ENCODE data around the gene RPL27A.

The RPL27A gene

GRCh38 chr11:8690374-8691342 is 8.1 kb downstream of the RPL27A start:
- H3K27me3 ChIP-seq (ENCODE audit: insufficient read depth, low read length) = no peaks in the 10 kb centered on the region
- no peak overlapping the region for H3K27ac ChIP-seq (ENCODE audit: low read length)
- peaks cover 69% of the 10 kb centered on the region for H3K36me3 ChIP-seq (ENCODE audit: insufficient read depth, low read depth, low read length)
- no peaks in the 10 kb centered on the region for H3K9me3 ChIP-seq (ENCODE audit: insufficient read depth, low read depth, low read length)
- H3K4me3 ChIP-seq (ENCODE audit: low read length) = no peak overlapping the region
- H3K4me1 ChIP-seq (ENCODE audit: insufficient read depth, low read length) = no peaks in the 10 kb centered on the region; the same call in 1 of the 2 replicates
- H3K9ac ChIP-seq (ENCODE audit: low read depth, low read length) = no peak overlapping the region

- Histone ChIP-seq H3K9ac (ENCODE audit: low read depth, low read length) (no peak overlapping the region), H3K27ac (ENCODE audit: low read length) (no peak overlapping the region), H3K4me1 (ENCODE audit: insufficient read depth, low read length) (no peaks in the 10 kb centered on the region; the same call in 1 of the 2 replicates), H3K36me3 (ENCODE audit: insufficient read depth, low read depth, low read length) (peaks cover 69% of the 10 kb centered on the region), H3K9me3 (ENCODE audit: insufficient read depth, low read depth, low read length) (no peaks in the 10 kb centered on the region), H3K4me3 (ENCODE audit: low read length) (no peak overlapping the region), H3K27me3 (ENCODE audit: insufficient read depth, low read length) (no peaks in the 10 kb centered on the region)
These were observed 9.0 kb downstream of the RPL27A start for GRCh38 chr11:8691601-8692000.

GRCh38 chr11:8692417-8692816 is 9.8 kb downstream of the RPL27A start:
- H3K9ac ChIP-seq (ENCODE audit: low read depth, low read length) = no peak overlapping the region
- H3K4me3 ChIP-seq (ENCODE audit: low read length) = no peak overlapping the region
- H3K9me3 ChIP-seq (ENCODE audit: insufficient read depth, low read depth, low read length) = no peaks in the 10 kb centered on the region
- H3K27me3 ChIP-seq (ENCODE audit: insufficient read depth, low read length) = no peaks in the 10 kb centered on the region
- H3K4me1 ChIP-seq (ENCODE audit: insufficient read depth, low read length) = no peaks in the 10 kb centered on the region; the same call in 1 of the 2 replicates
- no peak overlapping the region for H3K27ac ChIP-seq (ENCODE audit: low read length)
- peaks cover 69% of the 10 kb centered on the region for H3K36me3 ChIP-seq (ENCODE audit: insufficient read depth, low read depth, low read length)

- Histone ChIP-seq H3K27ac (ENCODE audit: low read length) (no peak overlapping the region), H3K27me3 (ENCODE audit: insufficient read depth, low read length) (no peaks in the 10 kb centered on the region), H3K9ac (ENCODE audit: low read depth, low read length) (no peak overlapping the region), H3K4me1 (ENCODE audit: insufficient read depth, low read length) (peaks cover under 1% of the 10 kb centered on the region; the same call in 1 of the 2 replicates), H3K36me3 (ENCODE audit: insufficient read depth, low read depth, low read length) (peaks cover 73% of the 10 kb centered on the region), H3K4me3 (ENCODE audit: low read length) (no peak overlapping the region), H3K9me3 (ENCODE audit: insufficient read depth, low read depth, low read length) (no peaks in the 10 kb centered on the region)
These were observed 10.5 kb downstream of the RPL27A start for GRCh38 chr11:8693010-8693551.

GRCh38 chr11:8693555-8693954 is 11.0 kb downstream of the RPL27A start:
- H3K36me3 ChIP-seq (ENCODE audit: insufficient read depth, low read depth, low read length) = peaks cover 73% of the 10 kb centered on the region

GRCh38 chr11:8694137-8694536 is 11.5 kb downstream of the RPL27A start:
- Histone ChIP-seq H3K4me1 (ENCODE audit: insufficient read depth, low read length) (peaks cover 11% of the 10 kb centered on the region), H3K9ac (ENCODE audit: low read depth, low read length) (no peak overlapping the region), H3K27me3 (ENCODE audit: insufficient read depth, low read length) (no peaks in the 10 kb centered on the region), H3K4me3 (ENCODE audit: low read length) (no peak overlapping the region), H3K36me3 (ENCODE audit: insufficient read depth, low read depth, low read length) (peaks cover 73% of the 10 kb centered on the region), H3K9me3 (ENCODE audit: insufficient read depth, low read depth, low read length) (no peaks in the 10 kb centered on the region), H3K27ac (ENCODE audit: low read length) (no peak overlapping the region)

More at GRCh38 chr11:8693555-8693954, 11.0 kb downstream of the RPL27A start:
- H3K4me1 ChIP-seq (ENCODE audit: insufficient read depth, low read length) = peaks cover 5% of the 10 kb centered on the region
- H3K9ac ChIP-seq (ENCODE audit: low read depth, low read length) = no peak overlapping the region
- H3K27me3 ChIP-seq (ENCODE audit: insufficient read depth, low read length) = no peaks in the 10 kb centered on the region
- H3K27ac ChIP-seq (ENCODE audit: low read length) = no peak overlapping the region
- H3K9me3 ChIP-seq (ENCODE audit: insufficient read depth, low read depth, low read length) = no peaks in the 10 kb centered on the region
- no peak overlapping the region for H3K4me3 ChIP-seq (ENCODE audit: low read length)

- Histone ChIP-seq H3K36me3 (ENCODE audit: insufficient read depth, low read depth, low read length) (peaks cover 62% of the 10 kb centered on the region), H3K27ac (ENCODE audit: low read length) (no peak overlapping the region), H3K4me3 (ENCODE audit: low read length) (no peak overlapping the region), H3K27me3 (ENCODE audit: insufficient read depth, low read length) (no peaks in the 10 kb centered on the region), H3K4me1 (ENCODE audit: insufficient read depth, low read length) (peaks cover 31% of the 10 kb centered on the region), H3K9ac (ENCODE audit: low read depth, low read length) (no peak overlapping the region), H3K9me3 (ENCODE audit: insufficient read depth, low read depth, low read length) (no peaks in the 10 kb centered on the region)
These were observed 14.5 kb downstream of the RPL27A start for GRCh38 chr11:8697054-8697453.

GRCh38 chr11:8698379-8698851 is 15.8 kb downstream of the RPL27A start:
- Histone ChIP-seq H3K9ac (ENCODE audit: low read depth, low read length) (peak overlapping the region; percentile 28; the same call in 1 of the 2 replicates), H3K9me3 (ENCODE audit: insufficient read depth, low read depth, low read length) (no peaks in the 10 kb centered on the region), H3K27me3 (ENCODE audit: insufficient read depth, low read length) (no peaks in the 10 kb centered on the region), H3K4me3 (ENCODE audit: low read length) (peak overlapping the region; percentile 0; the same call in 1 of the 2 replicates), H3K27ac (ENCODE audit: low read length) (peak overlapping the region; percentile 78), H3K4me1 (ENCODE audit: insufficient read depth, low read length) (peaks cover 31% of the 10 kb centered on the region), H3K36me3 (ENCODE audit: insufficient read depth, low read depth, low read length) (peaks cover 51% of the 10 kb centered on the region)

- Histone ChIP-seq H3K9ac (ENCODE audit: low read depth, low read length) (peak overlapping the region; percentile 68; the same call in 1 of the 2 replicates), H3K36me3 (ENCODE audit: insufficient read depth, low read depth, low read length) (peaks cover 46% of the 10 kb centered on the region), H3K27me3 (ENCODE audit: insufficient read depth, low read length) (no peaks in the 10 kb centered on the region), H3K9me3 (ENCODE audit: insufficient read depth, low read depth, low read length) (no peaks in the 10 kb centered on the region), H3K4me1 (ENCODE audit: insufficient read depth, low read length) (peaks cover 31% of the 10 kb centered on the region), H3K4me3 (ENCODE audit: low read length) (peak overlapping the region; percentile 0; the same call in 1 of the 2 replicates), H3K27ac (ENCODE audit: low read length) (peak overlapping the region; percentile 78)
These were observed 16.4 kb downstream of the RPL27A start for GRCh38 chr11:8698917-8699441.

GRCh38 chr11:8699903-8700302 is 17.3 kb downstream of the RPL27A start:
- Histone ChIP-seq H3K27ac (ENCODE audit: low read length) (peak overlapping the region; percentile 67), H3K4me3 (ENCODE audit: low read length) (no peak overlapping the region; the same call in 1 of the 2 replicates), H3K36me3 (ENCODE audit: insufficient read depth, low read depth, low read length) (peaks cover 38% of the 10 kb centered on the region), H3K27me3 (ENCODE audit: insufficient read depth, low read length) (no peaks in the 10 kb centered on the region), H3K9ac (ENCODE audit: low read depth, low read length) (peak overlapping the region; percentile 68; the same call in 1 of the 2 replicates), H3K9me3 (ENCODE audit: insufficient read depth, low read depth, low read length) (no peaks in the 10 kb centered on the region), H3K4me1 (ENCODE audit: insufficient read depth, low read length) (peaks cover 31% of the 10 kb centered on the region)

GRCh38 chr11:8701891-8702597 is 19.5 kb downstream of the RPL27A start:
- Histone ChIP-seq H3K9me3 (ENCODE audit: insufficient read depth, low read depth, low read length) (no peaks in the 10 kb centered on the region), H3K27me3 (ENCODE audit: insufficient read depth, low read length) (no peaks in the 10 kb centered on the region), H3K4me1 (ENCODE audit: insufficient read depth, low read length) (peaks cover 31% of the 10 kb centered on the region), H3K27ac (ENCODE audit: low read length) (peak overlapping the region; percentile 50), H3K36me3 (ENCODE audit: insufficient read depth, low read depth, low read length) (peaks cover 17% of the 10 kb centered on the region), H3K4me3 (ENCODE audit: low read length) (no peak overlapping the region), H3K9ac (ENCODE audit: low read depth, low read length) (peak overlapping the region; percentile 63; the same call in 1 of the 2 replicates)

Data from iPS-20b (cell line).